ENCODE results near the gene CD40.

GRCh38 chr20:46159101-46159897, 41.2 kb downstream of the CD40 start:
- no peak for TF ChIP-seq PAX5 (IDR thresholded peaks at IDR 0.05; ENCODE audit: insufficient read depth, low read length, severe bottlenecking)
- TF ChIP-seq POLR2AphosphoS5 (IDR thresholded peaks at IDR 0.05; ENCODE audit: low read depth, low read length) = no peak
- TF ChIP-seq TAF1 (IDR thresholded peaks at IDR 0.05; ENCODE audit: low read depth, low read length) = no peak
- TF ChIP-seq POLR2A (IDR thresholded peaks at IDR 0.05; ENCODE audit: low read depth, low read length) = no peak

All from GM12891 (cell line).